ENCODE results near the gene HTRA3. TPM values are rescaled to one million over a fixed set of nuclear protein-coding genes. Genes with fewer than 3 reads are reported as not detected.

The HTRA3 gene
- total RNA-seq, 1 experiment from 2014 or later: not detected

- Mint-ChIP-seq H3K9me3 (ENCODE audit: low read depth, unreplicated experiment) (no peaks in the 10 kb centered on the region), H3K4me3 (ENCODE audit: low read depth, unreplicated experiment) (peak overlapping the region; percentile 37), H3K27ac (ENCODE audit: unreplicated experiment) (no peak overlapping the region), H3K27me3 (ENCODE audit: unreplicated experiment) (peaks cover 71% of the 10 kb centered on the region), H3K36me3 (ENCODE audit: insufficient read depth, unreplicated experiment) (no peaks in the 10 kb centered on the region), H3K4me1 (ENCODE audit: low read depth, unreplicated experiment) (no peaks in the 10 kb centered on the region)
- DNase-seq: no peak
- no TSS peak for BruUV-seq (replicated peaks)
- TF ChIP-seq CTCF (IDR thresholded peaks at IDR 0.05; ENCODE audit: unreplicated experiment): no peak
- CTCF ChIA-PET: no interaction called here
- intact Hi-C loops (cut with micrococcal nuclease; ENCODE audit: unreplicated experiment): no loop called here
These were observed 841 bp downstream of the HTRA3 start for GRCh38 chr4:8270418-8270771.

GRCh38 chr4:8270912-8271815 is 1.6 kb downstream of the HTRA3 start:
- CTCF ChIA-PET: no interaction called here
- no peaks in the 10 kb centered on the region for H3K36me3 Mint-ChIP-seq (ENCODE audit: insufficient read depth, unreplicated experiment)
- H3K27me3 Mint-ChIP-seq (ENCODE audit: unreplicated experiment): peaks cover 70% of the 10 kb centered on the region
- no peak overlapping the region for H3K27ac Mint-ChIP-seq (ENCODE audit: unreplicated experiment)
- TF ChIP-seq CTCF (IDR thresholded peaks at IDR 0.05; ENCODE audit: unreplicated experiment): no peak
- no peak for DNase-seq
- no TSS peak for BruUV-seq (replicated peaks)
- H3K4me1 Mint-ChIP-seq (ENCODE audit: low read depth, unreplicated experiment): no peaks in the 10 kb centered on the region
- H3K4me3 Mint-ChIP-seq (ENCODE audit: low read depth, unreplicated experiment): no peak overlapping the region
- no peaks in the 10 kb centered on the region for H3K9me3 Mint-ChIP-seq (ENCODE audit: low read depth, unreplicated experiment)
- intact Hi-C loops (cut with micrococcal nuclease; ENCODE audit: unreplicated experiment): no loop called here

GRCh38 chr4:8271821-8272220 is 2.3 kb downstream of the HTRA3 start:
- BruUV-seq (replicated peaks): no TSS peak
- no peak for DNase-seq
- no peaks in the 10 kb centered on the region for H3K9me3 Mint-ChIP-seq (ENCODE audit: low read depth, unreplicated experiment)
- TF ChIP-seq CTCF (IDR thresholded peaks at IDR 0.05; ENCODE audit: unreplicated experiment): no peak
- CTCF ChIA-PET: no interaction called here
- intact Hi-C loops (cut with micrococcal nuclease; ENCODE audit: unreplicated experiment): no loop called here
- H3K4me3 Mint-ChIP-seq (ENCODE audit: low read depth, unreplicated experiment): no peak overlapping the region
- no peaks in the 10 kb centered on the region for H3K4me1 Mint-ChIP-seq (ENCODE audit: low read depth, unreplicated experiment)
- H3K27me3 Mint-ChIP-seq (ENCODE audit: unreplicated experiment): peaks cover 73% of the 10 kb centered on the region
- no peaks in the 10 kb centered on the region for H3K36me3 Mint-ChIP-seq (ENCODE audit: insufficient read depth, unreplicated experiment)
- H3K27ac Mint-ChIP-seq (ENCODE audit: unreplicated experiment): no peak overlapping the region

GRCh38 chr4:8272472-8273428 is 3.2 kb downstream of the HTRA3 start:
- Mint-ChIP-seq H3K4me3 (ENCODE audit: low read depth, unreplicated experiment) (no peak overlapping the region), H3K27ac (ENCODE audit: unreplicated experiment) (no peak overlapping the region), H3K36me3 (ENCODE audit: insufficient read depth, unreplicated experiment) (no peaks in the 10 kb centered on the region), H3K4me1 (ENCODE audit: low read depth, unreplicated experiment) (no peaks in the 10 kb centered on the region), H3K9me3 (ENCODE audit: low read depth, unreplicated experiment) (no peaks in the 10 kb centered on the region), H3K27me3 (ENCODE audit: unreplicated experiment) (peaks cover 74% of the 10 kb centered on the region)
- no peak for DNase-seq
- BruUV-seq (replicated peaks): no TSS peak
- CTCF ChIA-PET: no interaction called here
- TF ChIP-seq CTCF (IDR thresholded peaks at IDR 0.05; ENCODE audit: unreplicated experiment): no peak
- intact Hi-C loops (cut with micrococcal nuclease; ENCODE audit: unreplicated experiment): no loop called here

Measured in Calu3 (cell line).